HepG2 (cell line): ENCODE results near the gene IFI27. TPM values are rescaled to one million over a fixed set of nuclear protein-coding genes. Genes with fewer than 3 reads are reported as not detected.

ENCODE experiments used
- ATAD3A ChIP-seq: sonication (generic); formaldehyde crosslinking; IDR thresholded peaks from 2 replicates; pipeline ENCODE4 v1.4.0; 2020; ENCODE audit warnings: missing genetic modification reagents
- GLI4 ChIP-seq: sonication (generic); formaldehyde crosslinking; IDR thresholded peaks from 2 replicates; pipeline ENCODE4 v1.5.1; 2020; ENCODE audit warnings: missing genetic modification reagents, mild to moderate bottlenecking, moderate library complexity, borderline replicate concordance
- IRF9 ChIP-seq: sonication (generic); formaldehyde crosslinking; IDR thresholded peaks from 2 replicates; pipeline ENCODE4 v1.8.0; 2022; ENCODE audit warnings: missing genetic modification reagents, mild to moderate bottlenecking, borderline replicate concordance
- MEIS1 ChIP-seq: sonication (generic); formaldehyde crosslinking; IDR thresholded peaks from 2 replicates; pipeline ENCODE4 v1.9.0; 2021; ENCODE audit warnings: mild to moderate bottlenecking, missing genetic modification reagents, moderate library complexity, borderline replicate concordance
- NFE2L1 ChIP-seq: sonication (generic); formaldehyde crosslinking; IDR thresholded peaks from 2 replicates; pipeline ENCODE4 v1.4.0; 2020; ENCODE audit warnings: missing genetic modification reagents, mild to moderate bottlenecking, borderline replicate concordance
- PITX1 ChIP-seq: sonication (generic); formaldehyde crosslinking; IDR thresholded peaks from 2 replicates; pipeline ENCODE4 v1.5.1; 2020; ENCODE audit warnings: mild to moderate bottlenecking, missing genetic modification reagents
- RFX5 ChIP-seq: IDR thresholded peaks from 2 replicates; pipeline ENCODE4 v1.6.1; 2011; ENCODE audit warnings: low read depth, low read length, improper control_type of control experiment
- SALL2 ChIP-seq: sonication (generic); formaldehyde crosslinking; IDR thresholded peaks from 2 replicates; pipeline ENCODE4 v1.8.1; 2023; ENCODE audit warnings: mild to moderate bottlenecking, missing genetic modification reagents, inconsistent platforms
- SP2 ChIP-seq: sonication (generic); formaldehyde crosslinking; IDR thresholded peaks from 2 replicates; pipeline ENCODE4 v1.5.1; 2020; ENCODE audit warnings: mild to moderate bottlenecking, missing genetic modification reagents
- U2AF2 ChIP-seq: fragments of 200-400 bp; formaldehyde crosslinking; IDR thresholded peaks from 2 replicates; pipeline ENCODE4 v1.6.1; 2017; ENCODE audit warnings: low read depth, mild to moderate bottlenecking, low read length
- ZMYM3 ChIP-seq: sonication (generic); formaldehyde crosslinking; IDR thresholded peaks from 2 replicates; pipeline ENCODE4 v1.5.1; 2020; ENCODE audit warnings: mild to moderate bottlenecking, missing genetic modification reagents
- ZNF337 ChIP-seq: sonication (generic); formaldehyde crosslinking; IDR thresholded peaks from 2 replicates; pipeline ENCODE4 v1.5.1; 2020; ENCODE audit warnings: missing genetic modification reagents, low read depth, mild to moderate bottlenecking, borderline replicate concordance
- ZNF354B ChIP-seq: sonication (generic); formaldehyde crosslinking; IDR thresholded peaks from 2 replicates; pipeline ENCODE4 v1.8.0; 2022; ENCODE audit warnings: mild to moderate bottlenecking, missing genetic modification reagents
- ZNF891 ChIP-seq: sonication (generic); formaldehyde crosslinking; IDR thresholded peaks from 2 replicates; pipeline ENCODE4 v1.5.0; 2020; ENCODE audit warnings: mild to moderate bottlenecking, missing genetic modification reagents
- polyA plus RNA-seq, 8 experiments: library from polyadenylated mRNA; depleted of rRNA in 3 of 8; stranded (reverse) in 7 of 8; unstranded in 1 of 8; fragments of >200 nt; fragmentation: Illumina TruSeq in 4 of 8; extraction: Trizol in 4 of 8; gene quantifications; 2 replicates each; pipeline versions ENCODE4 v1.2.1 to v1.2.3, GENCODE V29; 2011 to 2016; ENCODE audit warnings: low read depth in 4 of 8, missing spikeins in 1 of 8, mixed read lengths in 1 of 8; ENCODE audit not compliant: insufficient read depth in 1 of 8
- total RNA-seq, 5 experiments: library from RNA; depleted of rRNA; stranded (reverse); fragments of >200 nt; fragmentation: Illumina TruSeq; extraction: Trizol; gene quantifications; 2 replicates each; pipeline ENCODE4 v1.2.3, GENCODE V29; 2016; ENCODE audit warnings: low read depth in 1 of 5
- TF ChIP-seq, protein P1 (sequence below): sonication (generic); formaldehyde crosslinking; IDR thresholded peaks from 2 replicates; pipeline ENCODE4 v1.5.0; 2020; ENCODE audit warnings: mild to moderate bottlenecking, low read depth, missing genetic modification reagents, borderline replicate concordance
- TF ChIP-seq, protein P2 (sequence below): sonication (generic); formaldehyde crosslinking; conservative IDR thresholded peaks from 2 replicates; pipeline ENCODE4 v1.8.1; 2023; ENCODE audit warnings: missing genetic modification reagents
- TF ChIP-seq, protein P3 (sequence below): sonication (generic); formaldehyde crosslinking; IDR thresholded peaks from 2 replicates; pipeline ENCODE4 v1.8.0; 2022; ENCODE audit warnings: missing genetic modification reagents, low read depth, mild to moderate bottlenecking, borderline replicate concordance

The IFI27 gene
- total and polyA plus RNA-seq, 2 of the 13 experiments (the other 11 are each of a cell fraction or from before 2014, with no cell fraction given), result 1.2 to 1.7 TPM

- TF ChIP-seq NFE2L1 (CRISPR knock-in tag) (no peak), PITX1 (CRISPR knock-in tag) (peak; percentile 21; the same call in 1 of the 2 replicates), RFX5 (no peak), IRF9 (CRISPR knock-in tag) (no peak), SALL2 (CRISPR knock-in tag) (no peak), ZNF337 (CRISPR knock-in tag) (no peak), ZNF354B (no peak), ATAD3A (no peak), ZNF891 (CRISPR knock-in tag) (no peak), U2AF2 (no peak), ZMYM3 (CRISPR knock-in tag) (no peak), SP2 (CRISPR knock-in tag) (no peak), MEIS1 (CRISPR knock-in tag) (no peak), GLI4 (CRISPR knock-in tag) (no peak)
- TF ChIP-seq, protein P1, sequence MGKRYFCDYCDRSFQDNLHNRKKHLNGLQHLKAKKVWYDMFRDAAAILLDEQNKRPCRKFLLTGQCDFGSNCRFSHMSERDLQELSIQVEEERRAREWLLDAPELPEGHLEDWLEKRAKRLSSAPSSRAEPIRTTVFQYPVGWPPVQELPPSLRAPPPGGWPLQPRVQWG (CRISPR knock-in tag), result no peak
- TF ChIP-seq, protein P2, sequence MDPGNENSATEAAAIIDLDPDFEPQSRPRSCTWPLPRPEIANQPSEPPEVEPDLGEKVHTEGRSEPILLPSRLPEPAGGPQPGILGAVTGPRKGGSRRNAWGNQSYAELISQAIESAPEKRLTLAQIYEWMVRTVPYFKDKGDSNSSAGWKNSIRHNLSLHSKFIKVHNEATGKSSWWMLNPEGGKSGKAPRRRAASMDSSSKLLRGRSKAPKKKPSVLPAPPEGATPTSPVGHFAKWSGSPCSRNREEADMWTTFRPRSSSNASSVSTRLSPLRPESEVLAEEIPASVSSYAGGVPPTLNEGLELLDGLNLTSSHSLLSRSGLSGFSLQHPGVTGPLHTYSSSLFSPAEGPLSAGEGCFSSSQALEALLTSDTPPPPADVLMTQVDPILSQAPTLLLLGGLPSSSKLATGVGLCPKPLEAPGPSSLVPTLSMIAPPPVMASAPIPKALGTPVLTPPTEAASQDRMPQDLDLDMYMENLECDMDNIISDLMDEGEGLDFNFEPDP (CRISPR knock-in tag), result no peak
- TF ChIP-seq, protein P3, sequence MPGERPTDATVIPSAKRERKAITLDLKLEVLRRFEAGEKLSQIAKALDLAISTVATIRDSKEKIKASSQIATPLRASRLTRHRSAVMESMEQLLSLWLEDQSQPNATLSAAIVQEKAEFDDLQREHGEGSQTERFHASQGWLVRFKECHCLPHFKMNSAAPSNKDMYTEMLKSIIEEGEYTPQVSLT (CRISPR knock-in tag), result no peak
Observed at GRCh38 chr14:94066089-94066676, 44.4 kb upstream of the IFI27 start (continued).
